HEK293 (cell line): ENCODE measurements around the gene GDA.

Experiments used
- CTCF ChIP-seq: fragments of 450-650 bp; formaldehyde crosslinking; IDR thresholded peaks from 2 replicates; pipeline ENCODE4 v1.5.1; 2016; ENCODE audit warnings: missing biosample characterization, missing genetic modification characterization
- SCRT2 ChIP-seq: fragments of 450-650 bp; formaldehyde crosslinking; IDR thresholded peaks from 2 replicates; pipeline ENCODE4 v1.5.1; 2016; ENCODE audit warnings: missing biosample characterization, missing genetic modification characterization
- SP7 ChIP-seq: fragments of 450-650 bp; formaldehyde crosslinking; IDR thresholded peaks from 2 replicates; pipeline ENCODE4 v1.5.1; 2016; ENCODE audit warnings: missing biosample characterization, missing genetic modification characterization
- TCF7L2 ChIP-seq: IDR thresholded peaks from 2 replicates; pipeline ENCODE4 v1.6.1; 2011; ENCODE audit warnings: low read depth, mild to moderate bottlenecking, inconsistent platforms, low read length, moderate library complexity, borderline replicate concordance
- ZFP69B ChIP-seq: fragments of 450-650 bp; formaldehyde crosslinking; IDR thresholded peaks from 2 replicates; pipeline ENCODE4 v1.5.1; 2016; ENCODE audit warnings: missing biosample characterization, missing genetic modification characterization
- ZNF580 ChIP-seq: fragments of 450-650 bp; formaldehyde crosslinking; IDR thresholded peaks from 2 replicates; pipeline ENCODE4 v1.5.1; 2016; ENCODE audit warnings: missing biosample characterization, missing genetic modification characterization
- ZNF707 ChIP-seq: fragments of 450-650 bp; formaldehyde crosslinking; IDR thresholded peaks from 2 replicates; pipeline ENCODE4 v1.5.1; 2016; ENCODE audit warnings: missing biosample characterization, missing genetic modification characterization

DNA sequence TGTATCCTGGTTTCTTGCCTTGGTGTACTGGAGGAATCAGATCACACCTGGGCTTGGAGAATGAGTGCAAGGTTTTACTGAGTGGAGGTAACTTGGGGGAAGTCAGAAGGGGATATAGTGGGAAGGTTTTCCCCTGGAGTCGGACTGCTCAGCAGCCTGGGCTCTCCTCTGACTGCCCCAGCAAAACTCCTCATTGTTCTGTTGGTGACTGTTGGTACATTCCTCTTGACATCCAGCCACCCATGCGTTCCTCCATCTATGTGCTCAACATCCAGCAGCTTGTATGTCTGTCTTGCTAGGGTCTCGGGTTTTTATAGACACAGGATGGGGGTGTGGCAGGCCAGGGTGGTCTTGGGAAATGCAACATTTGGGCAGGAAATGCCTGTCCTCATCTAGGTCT is 119.7 kb downstream of the GDA start:
- no peak for TF ChIP-seq TCF7L2
- TF ChIP-seq ZNF580: no peak
- TF ChIP-seq CTCF (tag by site-specific recombination): no peak
- TF ChIP-seq ZFP69B (tag by site-specific recombination): no peak
- no peak for TF ChIP-seq SCRT2 (tag by site-specific recombination)
- TF ChIP-seq SP7 (tag by site-specific recombination): no peak
- TF ChIP-seq ZNF707: no peak
